ENCODE results near the gene WNT3A.
A peak's percentile ranks its signal among the peaks of the same experiment; 100 is the strongest.
"Not testable (repeated sequence)": the region's sequence is repeated elsewhere in the genome, so short reads cannot be mapped to it uniquely, and the experiment has no call there.

Gene WNT3A, protein sequence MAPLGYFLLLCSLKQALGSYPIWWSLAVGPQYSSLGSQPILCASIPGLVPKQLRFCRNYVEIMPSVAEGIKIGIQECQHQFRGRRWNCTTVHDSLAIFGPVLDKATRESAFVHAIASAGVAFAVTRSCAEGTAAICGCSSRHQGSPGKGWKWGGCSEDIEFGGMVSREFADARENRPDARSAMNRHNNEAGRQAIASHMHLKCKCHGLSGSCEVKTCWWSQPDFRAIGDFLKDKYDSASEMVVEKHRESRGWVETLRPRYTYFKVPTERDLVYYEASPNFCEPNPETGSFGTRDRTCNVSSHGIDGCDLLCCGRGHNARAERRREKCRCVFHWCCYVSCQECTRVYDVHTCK

DNA sequence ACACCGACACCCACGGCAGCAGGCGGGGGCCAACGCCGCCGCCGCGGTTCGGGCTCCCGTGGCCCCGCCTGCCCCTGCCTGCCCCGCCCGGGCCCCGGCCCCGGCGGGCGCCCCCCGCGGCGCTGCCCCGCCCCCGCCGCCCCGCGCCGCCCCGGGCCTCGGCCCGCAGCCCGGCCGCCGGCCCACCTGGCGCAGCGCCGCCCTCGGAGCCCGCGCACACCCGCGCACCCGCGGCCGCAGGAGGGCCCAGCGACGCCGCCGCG is at the start of gene WNT3A:
WNT3A (plus strand) TSS at position 213 of the 263 bp plus-strand sequence. CDS start 131 bp downstream, outside the sequence.
- DNase-seq (ENCODE audit: extremely low read depth, low read depth), result no peak

DNA sequence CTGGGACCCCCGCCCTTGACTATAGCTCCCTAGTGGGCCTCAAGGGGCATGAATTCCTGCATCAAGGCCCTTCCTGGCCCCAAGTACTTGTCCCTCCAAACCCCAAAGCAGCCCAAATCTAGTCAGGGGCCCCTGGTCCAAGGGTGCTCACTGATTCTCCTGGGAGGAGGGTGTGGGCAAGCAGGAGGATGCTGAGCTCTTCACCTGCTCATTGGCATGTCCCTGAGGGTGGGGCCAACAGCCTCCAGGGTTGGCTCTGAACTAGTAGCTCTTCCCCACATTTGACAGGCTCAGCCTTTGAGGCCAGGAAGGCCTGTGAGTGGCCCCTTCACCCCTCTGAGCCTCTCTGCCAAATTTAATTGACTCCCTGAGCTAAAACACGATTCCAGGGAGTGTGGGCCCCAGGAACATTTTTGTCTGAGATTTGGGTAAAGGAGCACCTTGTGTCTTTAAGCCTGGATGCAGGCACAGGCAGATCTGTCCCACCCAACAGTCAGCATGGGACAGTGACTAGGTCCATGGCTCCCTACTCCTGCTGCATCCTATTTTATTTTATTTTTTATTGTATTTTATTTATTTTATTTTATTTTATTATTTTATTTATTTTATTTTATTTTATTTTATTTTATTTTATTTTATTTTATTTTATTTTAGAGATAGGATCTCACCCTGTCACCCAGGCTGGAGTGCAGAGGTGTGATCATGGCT is 48.0 kb upstream of the WNT3A start:
- DNase-seq (ENCODE audit: extremely low read depth, low read depth), result no peak
- TF ChIP-seq, protein P1, sequence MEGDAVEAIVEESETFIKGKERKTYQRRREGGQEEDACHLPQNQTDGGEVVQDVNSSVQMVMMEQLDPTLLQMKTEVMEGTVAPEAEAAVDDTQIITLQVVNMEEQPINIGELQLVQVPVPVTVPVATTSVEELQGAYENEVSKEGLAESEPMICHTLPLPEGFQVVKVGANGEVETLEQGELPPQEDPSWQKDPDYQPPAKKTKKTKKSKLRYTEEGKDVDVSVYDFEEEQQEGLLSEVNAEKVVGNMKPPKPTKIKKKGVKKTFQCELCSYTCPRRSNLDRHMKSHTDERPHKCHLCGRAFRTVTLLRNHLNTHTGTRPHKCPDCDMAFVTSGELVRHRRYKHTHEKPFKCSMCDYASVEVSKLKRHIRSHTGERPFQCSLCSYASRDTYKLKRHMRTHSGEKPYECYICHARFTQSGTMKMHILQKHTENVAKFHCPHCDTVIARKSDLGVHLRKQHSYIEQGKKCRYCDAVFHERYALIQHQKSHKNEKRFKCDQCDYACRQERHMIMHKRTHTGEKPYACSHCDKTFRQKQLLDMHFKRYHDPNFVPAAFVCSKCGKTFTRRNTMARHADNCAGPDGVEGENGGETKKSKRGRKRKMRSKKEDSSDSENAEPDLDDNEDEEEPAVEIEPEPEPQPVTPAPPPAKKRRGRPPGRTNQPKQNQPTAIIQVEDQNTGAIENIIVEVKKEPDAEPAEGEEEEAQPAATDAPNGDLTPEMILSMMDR (IDR thresholded peaks at IDR 0.05; ENCODE audit: low read depth, low read length), result no peak

More for the DNA sequence above, at the start of gene WNT3A:
- TF ChIP-seq, protein P1 (IDR thresholded peaks at IDR 0.05; ENCODE audit: low read depth, low read length), result no peak

DNA sequence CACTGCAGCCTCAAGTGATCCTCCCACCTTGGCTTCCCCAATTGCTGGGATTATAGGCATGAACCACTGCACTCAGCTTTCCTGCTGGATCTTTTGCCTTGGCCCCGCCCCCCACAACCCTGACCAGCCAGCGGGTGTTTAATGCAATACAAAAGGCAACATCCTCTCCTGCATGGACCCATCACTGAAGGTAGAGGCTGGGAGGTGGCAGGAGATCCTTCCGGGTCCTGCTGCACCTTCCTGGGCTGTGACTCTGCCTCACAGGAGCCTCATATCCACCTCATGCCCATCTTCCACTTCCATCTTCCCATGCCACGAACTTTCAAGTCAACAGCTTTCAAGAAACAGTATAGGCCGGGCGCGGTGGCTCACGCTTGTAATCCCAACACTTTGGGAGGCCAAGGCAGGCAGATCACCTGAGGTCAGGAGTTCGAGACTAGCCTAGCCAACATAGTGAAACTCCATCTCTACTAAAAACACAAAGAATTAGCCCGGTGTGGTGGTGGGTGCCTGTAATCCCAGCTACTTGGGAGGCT is 47.4 kb upstream of the WNT3A start:
- TF ChIP-seq, protein P1 (IDR thresholded peaks at IDR 0.05; ENCODE audit: low read depth, low read length), result no peak
- no peak for DNase-seq (ENCODE audit: extremely low read depth, low read depth)

DNA sequence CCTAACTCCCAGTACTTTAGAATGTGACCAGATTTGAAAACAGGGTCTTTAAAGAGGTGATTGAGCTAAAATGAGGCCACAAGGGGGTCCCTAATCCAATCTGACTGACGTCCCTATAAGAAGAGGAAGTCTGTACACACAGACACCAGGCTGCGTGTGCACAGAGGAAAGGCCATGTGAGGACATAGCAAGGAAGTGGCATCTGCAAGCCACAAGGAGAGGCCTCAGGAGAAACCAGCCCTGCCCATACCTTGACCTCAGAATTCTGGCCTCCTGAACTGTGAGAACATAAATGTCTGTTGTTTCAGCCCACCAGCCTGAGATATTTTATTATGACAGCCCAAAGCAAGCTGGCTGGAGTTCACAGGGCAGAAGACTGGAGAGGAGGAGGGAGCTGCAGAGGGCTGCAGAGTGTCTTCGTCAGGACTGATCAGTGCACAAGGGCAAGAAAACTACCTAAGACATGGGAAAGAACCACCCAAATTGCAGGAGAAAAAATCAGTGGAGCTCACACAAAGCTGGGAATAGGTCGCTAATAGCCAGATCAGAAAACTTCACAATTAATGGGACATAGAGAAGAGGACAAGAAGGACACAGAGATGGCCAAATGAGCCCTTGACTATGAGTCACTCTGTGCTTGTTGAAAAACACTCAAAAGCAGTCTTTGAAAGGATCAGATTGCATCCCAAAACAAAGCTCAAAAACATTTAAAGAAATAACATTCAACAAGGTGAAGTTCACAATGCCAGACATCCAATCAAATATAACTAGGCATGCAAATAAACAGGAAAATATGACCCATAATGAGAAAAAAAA is 44.9 kb upstream of the WNT3A start:
- no peak for DNase-seq (ENCODE audit: extremely low read depth, low read depth)

DNA sequence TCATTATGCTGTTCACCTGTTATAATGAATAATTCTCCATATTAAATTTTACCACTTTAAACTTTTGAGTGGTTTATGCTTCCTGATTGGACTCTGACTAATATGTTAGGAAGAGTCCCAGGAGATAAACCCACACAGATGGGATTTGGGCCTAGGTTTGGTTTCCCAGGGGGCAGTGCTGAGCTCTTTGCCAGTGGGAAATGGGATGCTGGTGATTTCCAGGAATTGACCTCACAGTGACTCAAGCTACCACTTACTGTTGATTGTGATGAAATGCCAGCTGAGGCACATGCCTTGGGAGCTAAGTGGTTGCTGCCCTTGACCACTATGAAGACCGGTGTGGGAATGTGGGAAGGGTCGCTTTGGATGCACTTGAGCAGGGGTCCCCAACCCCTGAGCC is 40.1 kb upstream of the WNT3A start:
- TF ChIP-seq, protein P1 (IDR thresholded peaks at IDR 0.05; ENCODE audit: low read depth, low read length), result peak; percentile 9
- not testable (repeated sequence) for DNase-seq (ENCODE audit: extremely low read depth, low read depth)

More for the DNA sequence above, 44.9 kb upstream of the WNT3A start:
- TF ChIP-seq, protein P1 (IDR thresholded peaks at IDR 0.05; ENCODE audit: low read depth, low read length), result no peak

DNA sequence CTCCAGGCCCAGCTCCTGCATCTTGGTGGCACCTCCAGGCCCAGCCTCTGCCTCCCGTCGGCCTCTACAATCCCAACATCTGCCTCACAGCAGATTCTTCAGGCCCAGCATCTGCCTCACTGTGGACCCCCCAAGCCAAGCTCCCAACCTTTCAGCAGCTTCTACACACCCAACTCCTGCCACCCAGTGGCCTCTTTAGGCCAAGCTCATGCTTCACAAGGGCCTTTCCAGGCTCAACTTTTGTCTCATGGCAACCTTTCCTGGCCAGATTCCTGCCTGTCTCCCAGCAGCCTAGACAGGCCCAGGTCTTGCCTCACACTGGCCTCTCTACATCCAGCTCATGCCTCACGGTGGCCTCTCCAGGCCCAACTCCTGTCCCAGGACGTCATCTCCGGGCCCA is 39.0 kb upstream of the WNT3A start:
- not testable (repeated sequence) for DNase-seq (ENCODE audit: extremely low read depth, low read depth)

DNA sequence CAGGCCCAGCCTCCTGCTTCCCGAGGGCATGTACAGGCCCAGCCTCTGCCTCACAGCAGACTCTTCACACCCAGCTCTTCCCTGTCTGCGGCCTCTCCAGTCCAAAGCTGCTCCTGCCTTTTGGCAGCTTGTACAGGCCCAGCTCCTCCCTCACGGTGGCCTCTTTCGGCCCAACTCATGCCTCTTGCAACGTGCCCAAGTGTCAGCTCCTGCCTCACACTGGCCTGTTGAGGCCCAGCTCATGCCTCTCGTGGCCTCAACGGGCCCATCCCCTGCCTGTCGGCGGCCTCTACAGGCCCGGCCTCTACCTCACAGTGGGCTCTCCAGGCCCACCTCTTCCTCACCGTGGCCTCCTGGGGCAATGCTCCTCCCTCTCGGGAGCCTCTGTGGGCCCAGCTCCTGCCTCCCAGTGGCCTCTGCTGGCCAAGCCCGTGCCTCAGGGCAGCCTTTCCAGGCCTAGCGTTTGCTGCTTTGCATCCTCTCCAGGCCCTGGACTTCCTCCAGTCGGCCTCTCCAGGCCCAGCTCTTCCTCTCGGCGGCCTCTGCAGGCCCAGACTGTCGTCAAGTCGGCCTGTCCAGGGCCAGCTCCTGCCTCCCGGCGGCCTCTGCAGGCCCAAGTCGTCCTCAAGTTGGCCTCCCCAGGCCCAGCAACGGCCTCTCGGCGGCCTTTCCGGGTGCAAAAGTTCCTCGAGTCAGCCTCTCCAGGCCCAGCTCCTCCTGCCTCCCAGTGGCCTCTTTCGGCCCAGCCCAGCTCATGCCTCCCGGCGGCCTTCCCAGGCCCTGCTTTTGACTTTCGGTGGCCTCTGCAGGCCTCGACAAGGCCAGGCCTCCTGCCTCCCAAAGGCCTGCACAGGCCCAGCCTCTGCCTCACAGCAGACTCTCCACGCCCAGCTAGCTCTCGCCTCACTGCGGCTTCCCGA is 36.5 kb upstream of the WNT3A start:
- not testable (repeated sequence) for DNase-seq (ENCODE audit: extremely low read depth, low read depth)

DNA sequence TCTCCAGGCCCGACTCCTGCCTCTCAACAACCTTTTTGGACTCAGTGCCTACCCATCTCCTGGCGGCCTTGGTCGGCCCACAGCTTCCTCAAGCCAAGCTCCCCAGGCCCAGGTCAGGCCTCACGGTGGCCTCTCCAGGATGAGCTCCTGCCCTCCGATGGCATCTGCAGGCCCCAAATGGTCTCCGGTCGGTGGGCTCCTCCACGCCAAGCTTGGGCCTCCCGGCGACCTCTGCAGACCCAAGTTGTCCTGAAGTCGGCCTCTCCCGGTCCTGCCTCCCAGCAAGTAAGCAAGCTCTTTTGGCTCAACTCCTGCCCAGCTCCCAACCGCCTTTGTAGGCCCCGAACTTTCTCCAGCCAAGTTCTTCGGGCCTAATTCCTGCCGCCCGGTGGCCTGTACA is 35.6 kb upstream of the WNT3A start:
- DNase-seq (ENCODE audit: extremely low read depth, low read depth), result not testable (repeated sequence)

DNA sequence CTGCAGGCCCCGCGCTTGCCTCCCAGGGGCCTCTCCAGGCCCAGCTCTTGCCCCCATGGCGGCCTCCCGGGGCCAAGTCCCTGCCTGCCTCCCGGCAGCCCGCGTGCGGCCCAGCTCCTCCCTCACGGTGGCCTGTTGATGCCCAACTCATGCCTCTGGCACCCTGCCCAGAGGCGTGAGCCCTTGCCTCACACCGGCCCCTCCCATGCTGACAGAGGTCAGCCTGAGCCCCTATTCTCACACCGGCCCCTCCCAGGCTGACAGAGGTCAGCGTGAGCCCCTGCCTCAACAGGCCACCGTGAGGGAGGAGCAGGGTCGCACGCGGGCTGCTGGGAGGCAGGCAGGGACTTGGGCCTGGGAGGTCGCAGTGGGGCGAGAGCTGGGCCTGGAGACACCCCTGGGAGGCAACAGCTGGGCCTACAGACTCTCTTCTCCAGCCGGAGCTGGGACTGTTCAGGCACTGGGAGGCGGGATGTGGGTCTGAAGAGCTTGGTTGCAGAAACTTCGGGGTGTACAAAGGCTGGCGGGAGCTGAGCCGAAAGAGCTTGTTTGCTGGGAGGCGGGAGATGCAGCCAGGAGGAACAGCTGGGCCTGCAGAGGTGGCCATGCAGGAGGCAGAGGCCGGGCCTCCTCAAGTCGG is 35.0 kb upstream of the WNT3A start:
- DNase-seq (ENCODE audit: extremely low read depth, low read depth), result not testable (repeated sequence)

DNA sequence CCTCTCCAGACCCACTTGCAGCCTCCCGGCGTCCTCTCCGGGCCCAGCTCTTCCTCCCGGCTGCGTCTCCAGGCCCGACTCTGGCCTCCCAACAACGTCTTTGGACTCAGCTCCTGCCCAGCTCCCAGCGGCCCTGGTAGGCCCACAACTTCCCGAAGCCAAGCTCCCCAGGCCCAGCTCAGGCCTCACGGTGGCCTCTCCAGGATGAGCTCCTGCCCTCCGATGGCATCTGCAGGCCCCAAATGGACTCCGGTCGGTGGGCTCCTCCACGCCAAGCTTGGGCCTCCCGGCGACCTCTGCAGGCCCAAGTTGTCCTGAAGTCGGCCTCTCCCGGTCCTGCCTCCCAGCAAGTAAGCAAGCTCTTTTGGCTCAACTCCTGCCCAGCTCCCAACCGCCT is 34.5 kb upstream of the WNT3A start:
- not testable (repeated sequence) for DNase-seq (ENCODE audit: extremely low read depth, low read depth)

DNA sequence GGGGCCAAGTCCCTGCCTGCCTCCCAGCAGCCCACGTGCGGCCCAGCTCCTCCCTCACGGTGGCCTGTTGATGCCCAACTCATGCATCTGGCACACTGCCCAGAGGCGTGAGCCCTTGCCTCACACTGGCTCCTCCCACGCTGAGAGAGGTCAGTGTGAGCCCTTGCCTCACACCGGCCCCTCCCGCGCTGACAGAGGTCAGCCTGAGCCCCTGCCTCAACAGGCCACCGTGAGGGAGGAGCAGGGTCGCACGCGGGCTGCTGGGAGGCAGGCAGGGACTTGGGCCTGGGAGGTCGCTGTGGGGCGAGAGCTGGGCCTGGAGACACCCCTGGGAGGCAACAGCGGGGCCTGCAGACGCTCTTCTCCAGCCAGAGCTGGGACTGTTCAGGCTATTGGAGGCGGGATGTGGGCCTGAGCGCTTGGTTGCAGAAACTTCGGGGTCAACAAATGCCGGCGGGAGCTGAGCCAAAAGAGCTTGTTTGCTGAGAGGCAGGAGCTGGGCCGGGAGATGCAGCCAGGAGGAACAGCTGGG is 33.9 kb upstream of the WNT3A start:
- not testable (repeated sequence) for DNase-seq (ENCODE audit: extremely low read depth, low read depth)
